ENCODE measurements around the gene PLCL2. TPM values are rescaled to one million over a fixed set of nuclear protein-coding genes. Genes with fewer than 3 reads are reported as not detected.

PLCL2 gene
- total and polyA plus RNA-seq, 2 donors (not counting 3 experiments of a cell fraction or from before 2014, with no cell fraction given) = 2.3 to 10.7 TPM

DNA sequence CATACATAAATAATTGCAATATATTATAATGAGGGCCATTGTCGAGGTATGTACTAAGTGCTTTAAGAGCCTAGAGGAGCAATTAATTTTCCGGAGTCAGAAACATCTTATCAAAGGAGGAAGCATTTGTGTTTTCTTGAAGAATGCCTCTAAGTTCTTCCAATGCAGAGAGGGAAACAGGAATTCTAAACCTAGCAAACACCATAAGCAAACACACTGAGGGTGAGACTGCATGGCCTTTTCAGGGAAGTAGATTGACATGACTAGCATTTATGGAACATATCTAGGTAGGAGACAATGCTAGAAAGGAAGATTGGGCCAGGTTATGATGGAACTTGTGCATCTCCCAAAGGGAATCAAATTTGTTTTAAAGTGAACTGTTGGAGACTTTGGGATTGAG, 7.2 kb upstream of the PLCL2 start:
- Histone ChIP-seq H3K9ac (replicated peaks; ENCODE audit: extremely low read depth, insufficient read depth, low read length) (no peak overlapping the region), H3K4me3 (replicated peaks in 1 of 3; ENCODE audit: insufficient read depth in 1 of 3, low read depth in 1 of 3, low read length in 3 of 3) (no peak overlapping the region), H2AFZ (ENCODE audit: low read depth, low read length) (no peak overlapping the region), H3K4me1 (ENCODE audit: control insufficient read depth, extremely low read depth, insufficient read depth, low read length) (no peaks in the 10 kb centered on the region), H3K27ac (ENCODE audit: insufficient read depth, low read depth, low read length) (no peak overlapping the region), H3K4me2 (ENCODE audit: insufficient read depth, low read length) (no peak overlapping the region), H3K27me3 (ENCODE audit: control insufficient read depth in 2 of 2, insufficient read depth in 2 of 2, low read length in 2 of 2) (no peaks in the 10 kb centered on the region), H3K9me3 (replicated peaks; ENCODE audit: control insufficient read depth, insufficient read depth, low read length) (no peaks in the 10 kb centered on the region), H3K79me2 (ENCODE audit: control insufficient read depth, insufficient read depth, low read length) (no peaks in the 10 kb centered on the region), H4K20me1 (replicated peaks; ENCODE audit: control insufficient read depth, extremely low read depth, insufficient read depth, low read length) (no peaks in the 10 kb centered on the region), H3K36me3 (ENCODE audit: control insufficient read depth in 2 of 2, extremely low read depth in 1 of 2, insufficient read depth in 2 of 2, low read length in 2 of 2) (no peaks in the 10 kb centered on the region), H3K9me1 (replicated peaks; ENCODE audit: control insufficient read depth, extremely low read depth, insufficient read depth, low read length) (no peaks in the 10 kb centered on the region)
- intact Hi-C loops (cut with micrococcal nuclease) (no loop called here), dilution Hi-C loops (cut with MboI; ENCODE audit: extremely low pct_ligation_motif_present, low sequenced_read_pairs) (no loop called here)
- no peak for TF ChIP-seq EZH2 (IDR thresholded peaks at IDR 0.05; ENCODE audit: borderline replicate concordance, low read depth, low read length, severe bottlenecking)
- no peak for TF ChIP-seq MYC (IDR thresholded peaks at IDR 0.05; ENCODE audit: low read depth, low read length)
- TF ChIP-seq GATA2 (IDR thresholded peaks at IDR 0.05; ENCODE audit: insufficient read depth, insufficient read length, low read depth, low read length) = no peak
- TF ChIP-seq, protein P1, sequence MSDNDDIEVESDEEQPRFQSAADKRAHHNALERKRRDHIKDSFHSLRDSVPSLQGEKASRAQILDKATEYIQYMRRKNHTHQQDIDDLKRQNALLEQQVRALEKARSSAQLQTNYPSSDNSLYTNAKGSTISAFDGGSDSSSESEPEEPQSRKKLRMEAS (IDR thresholded peaks at IDR 0.05; ENCODE audit: insufficient read depth, insufficient read length) = no peak
- TF ChIP-seq, protein P2, sequence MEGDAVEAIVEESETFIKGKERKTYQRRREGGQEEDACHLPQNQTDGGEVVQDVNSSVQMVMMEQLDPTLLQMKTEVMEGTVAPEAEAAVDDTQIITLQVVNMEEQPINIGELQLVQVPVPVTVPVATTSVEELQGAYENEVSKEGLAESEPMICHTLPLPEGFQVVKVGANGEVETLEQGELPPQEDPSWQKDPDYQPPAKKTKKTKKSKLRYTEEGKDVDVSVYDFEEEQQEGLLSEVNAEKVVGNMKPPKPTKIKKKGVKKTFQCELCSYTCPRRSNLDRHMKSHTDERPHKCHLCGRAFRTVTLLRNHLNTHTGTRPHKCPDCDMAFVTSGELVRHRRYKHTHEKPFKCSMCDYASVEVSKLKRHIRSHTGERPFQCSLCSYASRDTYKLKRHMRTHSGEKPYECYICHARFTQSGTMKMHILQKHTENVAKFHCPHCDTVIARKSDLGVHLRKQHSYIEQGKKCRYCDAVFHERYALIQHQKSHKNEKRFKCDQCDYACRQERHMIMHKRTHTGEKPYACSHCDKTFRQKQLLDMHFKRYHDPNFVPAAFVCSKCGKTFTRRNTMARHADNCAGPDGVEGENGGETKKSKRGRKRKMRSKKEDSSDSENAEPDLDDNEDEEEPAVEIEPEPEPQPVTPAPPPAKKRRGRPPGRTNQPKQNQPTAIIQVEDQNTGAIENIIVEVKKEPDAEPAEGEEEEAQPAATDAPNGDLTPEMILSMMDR (IDR thresholded peaks at IDR 0.05; ENCODE audit: extremely low read depth in 1 of 2, insufficient read depth in 1 of 2, low read depth in 1 of 2, low read length in 2 of 2) = no peak
- TF ChIP-seq POLR2AphosphoS5 (IDR thresholded peaks at IDR 0.05; ENCODE audit: insufficient read depth, low read depth, low read length) = no peak
- no peak for TF ChIP-seq FOS (IDR thresholded peaks at IDR 0.05; ENCODE audit: borderline replicate concordance, insufficient read depth, low read length)
- no peak for TF ChIP-seq JUN (IDR thresholded peaks at IDR 0.05; ENCODE audit: borderline replicate concordance, insufficient read depth, insufficient read length, low read depth)
- no peak for TF ChIP-seq POLR2A (IDR thresholded peaks at IDR 0.05; ENCODE audit: low read depth, low read length)
- FAIRE-seq = no peak
- ChIA-PET CTCF (no interaction called here), POLR2A (no interaction called here)
- DNase-seq (ENCODE audit: low read depth, low spot score) = no peak
- BruUV-seq (replicated peaks) = no TSS peak
